ENCODE measurements around the gene ADNP. TPM values are rescaled to one million over a fixed set of nuclear protein-coding genes. Genes with fewer than 3 reads are reported as not detected.

The ADNP gene
- total RNA-seq, 1 donor from 2014 or later: 57.6 TPM

DNA sequence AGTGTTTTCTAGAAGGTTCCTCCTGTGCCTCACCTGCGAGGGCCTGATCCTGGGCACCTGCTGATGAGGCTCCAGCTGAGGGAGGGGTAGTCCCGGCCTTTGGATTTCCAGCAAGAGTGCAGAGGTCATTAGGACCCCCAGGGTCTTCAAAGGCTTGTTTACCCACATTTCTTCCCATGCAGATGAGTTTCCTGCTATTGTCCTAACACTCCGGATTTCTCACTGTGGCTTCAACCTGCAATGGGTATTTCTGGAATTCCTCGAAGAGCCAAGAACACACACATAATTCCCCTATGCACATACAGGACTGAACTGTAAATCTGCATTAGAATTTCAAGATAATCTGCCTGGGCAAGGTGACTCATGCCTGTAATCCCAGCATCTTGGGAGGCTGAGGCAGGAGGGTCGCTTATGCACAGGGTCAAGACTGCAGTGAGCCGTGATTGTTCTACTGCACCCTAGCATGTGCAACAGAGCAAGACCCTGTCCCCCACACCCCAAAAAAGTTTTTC lies 53.9 kb downstream of the ADNP start:
- DNase-seq (ENCODE audit: low spot score) (no peak), ATAC-seq (no peak)
- intact Hi-C loops (cut with DNase I): no loop called here

DNA sequence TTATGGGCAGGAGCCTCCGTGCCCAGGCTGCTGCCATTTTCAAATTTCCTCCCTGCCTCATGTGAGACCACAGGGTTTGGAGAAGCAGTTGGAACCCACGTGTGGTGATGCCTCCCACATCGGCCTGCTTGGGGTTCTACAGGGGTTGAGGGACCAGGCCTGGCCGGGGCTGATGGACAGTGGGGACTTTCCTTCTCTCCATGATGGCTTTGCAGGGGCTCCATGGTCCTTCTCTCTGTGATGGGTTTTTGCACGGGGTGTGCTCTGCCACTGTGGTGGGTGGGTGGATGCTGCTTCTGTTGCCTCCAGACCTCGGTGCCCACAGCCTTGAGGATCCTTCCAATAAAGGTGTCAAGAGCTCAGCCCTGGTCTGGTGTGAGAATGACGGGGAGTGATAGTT lies 54.4 kb downstream of the ADNP start:
- intact Hi-C loops (cut with DNase I): no loop called here
- DNase-seq (ENCODE audit: low spot score): peak; percentile 42
- no peak for ATAC-seq

DNA sequence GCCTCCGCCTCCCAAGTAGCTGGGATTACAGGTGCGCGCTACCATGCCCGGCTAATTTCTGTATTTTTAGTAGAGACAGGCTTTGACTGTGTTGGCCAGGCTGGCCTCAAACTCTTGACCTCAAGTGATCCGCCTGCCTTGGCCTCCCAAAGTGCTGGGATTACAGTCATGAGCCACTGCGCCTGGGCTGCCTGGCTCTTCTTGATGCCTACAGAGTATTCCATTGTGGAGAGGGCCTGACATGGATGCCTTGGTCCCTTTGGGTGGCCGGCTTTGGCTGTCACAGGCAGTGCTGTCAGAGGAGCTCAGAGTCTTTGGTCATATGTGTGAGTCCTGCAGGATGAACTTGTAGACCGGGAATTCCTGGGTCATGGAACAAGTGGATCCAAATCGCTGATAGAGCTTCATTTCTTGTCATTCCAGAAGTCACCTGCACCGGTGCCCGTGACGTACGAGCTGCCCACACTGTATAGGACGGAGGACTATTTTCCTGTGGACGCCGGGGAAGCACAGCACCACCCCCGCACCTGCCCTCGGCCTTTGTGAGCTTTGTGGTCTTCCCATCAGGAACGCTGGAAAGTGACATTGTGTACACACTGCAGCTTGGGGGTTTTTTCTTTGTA lies 55.1 kb downstream of the ADNP start:
- ATAC-seq: no peak
- DNase-seq (ENCODE audit: low spot score): peak; percentile 48
- intact Hi-C loops (cut with DNase I): no loop called here

DNA sequence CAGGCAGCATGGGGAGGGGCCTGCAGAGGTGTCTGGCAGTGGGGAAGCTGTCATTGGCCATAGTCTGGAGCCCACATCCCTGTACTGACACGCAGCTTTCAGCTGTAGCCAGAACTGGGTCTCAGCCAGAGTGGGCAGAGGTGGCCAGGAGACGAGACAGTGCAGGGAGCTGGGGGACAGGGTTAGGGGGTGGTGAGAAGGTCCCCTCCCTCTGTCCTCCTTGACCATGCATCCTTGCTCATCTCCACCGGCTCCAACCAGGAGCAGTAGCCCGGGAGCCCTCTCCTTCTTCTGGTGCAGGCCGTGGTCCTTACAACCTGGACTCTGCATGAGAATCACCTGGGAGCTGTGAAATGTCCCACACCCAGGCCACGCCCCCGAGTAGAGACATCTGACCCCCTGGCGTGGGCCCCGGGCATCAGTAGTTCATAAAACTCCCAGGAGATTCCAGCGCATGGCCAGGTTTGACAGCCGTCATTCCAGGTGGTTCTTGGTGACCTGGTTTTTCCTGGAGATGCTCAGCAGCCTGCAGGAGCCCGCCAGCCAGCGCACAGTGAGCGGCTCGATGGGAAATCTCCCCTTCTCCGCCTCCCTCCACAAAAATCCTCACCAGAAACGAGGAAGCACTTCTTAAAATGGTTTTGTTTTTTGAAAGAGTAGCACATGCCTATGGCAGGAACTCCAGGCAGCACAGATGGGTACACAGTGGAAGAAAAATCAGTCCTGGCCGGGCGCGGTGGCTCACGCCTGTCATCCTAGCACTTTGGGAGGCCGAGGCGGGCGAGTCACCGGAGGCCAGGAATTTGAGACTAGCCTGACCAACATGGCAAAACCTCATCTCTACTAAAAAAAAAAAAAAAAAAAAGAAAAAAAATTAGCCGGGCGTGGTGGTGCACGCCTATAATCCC lies 56.2 kb downstream of the ADNP start:
- intact Hi-C loops (cut with DNase I): no loop called here
- DNase-seq (ENCODE audit: low spot score) (no peak), ATAC-seq (no peak)

DNA sequence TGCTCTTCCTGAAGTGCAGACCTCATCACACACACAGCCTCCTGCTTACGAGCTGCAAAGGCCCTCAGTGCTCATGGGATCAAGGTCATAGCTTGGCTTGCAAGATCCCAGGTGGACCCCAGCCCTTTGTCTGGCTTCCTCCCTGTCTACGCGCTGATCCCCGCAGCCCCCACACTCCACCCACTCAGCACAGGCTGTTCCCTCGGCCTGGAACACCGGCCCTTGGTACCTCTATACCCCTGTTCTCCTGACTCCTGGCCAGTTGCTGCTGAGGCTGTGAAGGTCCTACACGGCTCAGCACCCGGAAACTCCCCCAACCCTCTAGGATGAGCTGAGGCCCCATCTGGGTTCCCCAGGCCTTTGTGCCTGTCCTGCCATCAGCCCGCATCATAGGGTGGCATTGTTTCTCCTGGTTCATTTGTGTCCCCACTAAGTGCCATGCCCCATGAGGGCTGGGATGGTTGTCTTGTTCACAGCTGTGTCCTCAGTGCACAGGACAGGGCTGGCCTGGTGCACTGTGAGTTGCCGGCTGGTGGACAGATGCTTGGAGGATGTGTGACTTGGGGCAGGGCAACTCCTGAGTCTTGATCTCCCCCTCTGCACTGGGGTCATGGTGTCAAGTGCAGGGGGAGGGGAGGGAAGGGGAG lies 57.0 kb downstream of the ADNP start:
- ATAC-seq (no peak), DNase-seq (ENCODE audit: low spot score) (no peak)
- intact Hi-C loops (cut with DNase I): no loop called here

DNA sequence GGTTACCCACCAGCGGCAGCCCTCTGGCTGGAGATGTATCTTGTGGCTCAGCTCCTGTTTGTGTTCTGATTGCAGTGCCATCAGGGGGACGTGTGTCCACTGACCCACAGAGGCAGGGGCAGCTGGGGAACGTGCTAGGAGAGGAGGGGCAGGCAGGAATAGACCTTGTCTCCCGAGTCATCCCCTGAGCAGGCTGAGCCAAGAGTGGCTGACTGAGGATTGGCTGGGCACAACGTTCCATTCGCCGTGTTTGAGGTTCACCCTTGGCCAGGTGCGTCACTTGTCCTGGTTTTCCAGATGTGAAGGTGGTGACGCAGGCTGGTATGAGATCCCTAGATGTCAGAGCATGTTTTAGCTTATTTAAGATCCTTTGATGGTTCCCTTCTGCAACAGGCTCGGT lies 57.7 kb downstream of the ADNP start:
- intact Hi-C loops (cut with DNase I): no loop called here
- DNase-seq (ENCODE audit: low spot score) (no peak), ATAC-seq (no peak)

DNA sequence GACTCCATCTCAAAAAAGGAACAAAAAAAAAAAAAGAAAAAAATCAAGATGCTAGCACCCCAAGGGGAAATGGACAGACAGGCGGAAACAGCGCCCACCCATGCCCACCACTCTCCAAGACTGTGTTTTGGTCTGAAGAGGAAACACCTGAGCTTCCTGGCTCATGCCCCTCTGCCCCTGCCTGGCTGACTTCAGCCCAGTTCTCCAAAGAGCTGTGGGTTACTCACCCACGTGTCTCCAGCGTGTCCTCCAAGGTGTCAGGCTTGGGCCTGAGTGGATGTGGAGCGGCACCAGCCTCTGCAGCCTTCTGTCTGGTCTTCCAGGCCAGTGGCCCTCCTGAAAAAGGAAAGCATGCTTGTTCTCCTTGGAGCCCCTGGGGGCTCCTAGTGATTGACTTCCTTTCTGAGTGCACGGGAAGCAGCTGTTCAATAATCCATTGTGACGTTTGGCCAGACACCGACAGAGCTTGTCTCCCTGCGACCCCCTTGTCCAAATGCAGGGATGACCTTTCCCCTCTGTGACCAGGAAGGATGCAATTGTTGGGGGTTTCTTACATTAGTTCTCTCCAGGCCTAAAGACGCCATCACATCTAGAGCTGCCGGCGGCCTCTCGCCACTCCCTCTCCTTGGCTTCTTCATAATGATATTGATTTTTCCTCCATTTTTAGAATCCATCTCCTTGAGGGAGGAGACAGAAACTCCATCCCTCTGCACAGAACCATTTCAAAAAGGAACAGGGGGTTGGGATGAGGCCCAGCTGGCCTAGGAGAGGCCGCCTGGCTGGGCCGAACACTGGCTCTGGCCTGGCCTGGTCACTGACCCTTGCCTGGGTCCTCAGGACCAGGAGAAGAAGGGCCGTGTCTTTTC lies 58.4 kb downstream of the ADNP start:
- DNase-seq (ENCODE audit: low spot score) (no peak), ATAC-seq (no peak)
- intact Hi-C loops (cut with DNase I): no loop called here

DNA sequence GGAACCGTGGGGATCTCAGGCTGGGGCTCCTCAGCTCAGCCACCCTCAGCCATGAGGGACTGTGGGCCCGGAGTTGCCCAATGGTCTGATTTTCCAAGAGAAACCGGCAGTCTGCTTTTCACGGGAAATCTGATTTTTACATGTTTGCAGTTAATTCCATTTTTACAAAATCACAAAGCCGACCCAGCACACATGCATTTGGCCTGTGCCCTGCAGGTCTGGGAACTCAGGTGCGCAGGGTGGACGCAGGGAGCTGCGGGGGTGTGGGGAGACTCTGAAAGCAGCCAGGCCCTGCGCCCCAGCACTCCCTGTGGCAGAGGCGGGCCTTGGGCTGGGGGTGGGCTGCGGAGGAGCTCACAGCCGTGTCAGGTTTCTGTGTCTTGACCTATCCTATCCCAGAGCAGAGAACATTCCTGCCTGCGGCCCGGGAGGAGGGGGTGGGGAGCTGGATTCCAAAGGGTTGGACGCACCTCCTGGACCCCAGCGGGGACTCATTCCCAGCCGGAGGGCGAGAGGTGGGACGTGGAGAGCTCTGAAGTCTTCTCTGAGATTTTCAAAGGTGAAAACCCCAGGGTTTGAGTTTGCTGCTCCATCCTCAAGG lies 60.6 kb downstream of the ADNP start:
- ATAC-seq: peak; percentile 42
- intact Hi-C loops (cut with DNase I): no loop called here

GRCh38 chr20:50868509-50869495 lies 62.4 kb downstream of the ADNP start:
- ATAC-seq (no peak), DNase-seq (ENCODE audit: low spot score) (no peak)
- intact Hi-C loops (cut with DNase I): no loop called here

More for the DNA sequence above, 60.6 kb downstream of the ADNP start:
- DNase-seq (ENCODE audit: low spot score): no peak

DNA sequence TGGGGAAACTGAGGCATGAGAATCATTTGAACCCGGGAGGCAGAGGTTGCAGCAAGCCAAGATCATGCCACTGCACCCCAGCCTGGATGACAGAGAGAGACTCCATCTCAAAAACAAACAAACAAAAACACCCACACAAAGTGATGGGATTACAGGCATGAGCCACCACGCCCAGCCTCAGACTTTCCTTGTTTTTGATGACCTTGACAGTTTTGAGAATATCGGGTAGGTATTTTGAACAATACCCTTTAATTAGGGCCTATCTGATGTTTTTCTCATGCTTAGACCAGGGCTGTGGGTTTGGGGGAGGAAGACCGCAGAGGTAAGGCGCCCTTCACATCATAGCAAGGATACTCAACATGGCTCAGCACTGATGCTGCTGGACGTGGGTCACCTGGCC lies 63.4 kb downstream of the ADNP start:
- intact Hi-C loops (cut with DNase I): no loop called here
- no peak for DNase-seq (ENCODE audit: low spot score)
- no peak for ATAC-seq

- ATAC-seq: peak; percentile 34
- DNase-seq (ENCODE audit: low spot score): no peak
- intact Hi-C loops (cut with DNase I): no loop called here
Observed at GRCh38 chr20:50866831-50867230, 64.4 kb downstream of the ADNP start.

DNA sequence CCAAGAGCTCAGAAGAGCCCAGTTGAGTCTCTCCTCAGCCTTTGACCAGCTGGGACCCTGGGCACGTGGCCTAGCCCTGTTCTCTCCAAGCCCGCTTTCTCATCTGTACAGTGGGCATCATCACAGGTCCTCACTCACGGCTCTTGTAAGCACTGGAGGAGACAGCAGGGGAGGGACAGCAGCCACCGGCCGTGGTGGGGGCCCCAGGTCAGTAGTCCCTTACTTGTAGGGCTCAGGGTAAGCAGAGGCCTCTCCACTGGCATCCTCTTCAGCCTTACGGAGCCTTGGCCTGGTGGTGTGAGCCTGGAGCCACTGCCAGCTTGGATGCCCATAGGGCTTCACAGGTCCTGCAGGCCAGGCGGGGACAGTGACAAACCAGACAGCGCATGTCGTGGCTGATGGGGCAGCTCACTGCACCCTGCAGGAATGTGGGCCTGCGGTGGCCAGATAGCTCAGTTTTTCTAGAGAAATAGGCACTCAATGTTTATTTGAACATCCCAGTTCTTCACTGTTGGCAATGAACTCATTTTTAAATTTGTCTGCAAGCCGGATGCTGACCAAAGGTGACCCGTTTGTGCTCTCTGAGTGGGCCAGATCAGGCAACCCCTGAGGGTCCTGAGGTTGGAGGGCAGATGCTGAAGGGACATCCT lies 65.1 kb downstream of the ADNP start:
- DNase-seq (ENCODE audit: low spot score): no peak
- ATAC-seq: no peak
- intact Hi-C loops (cut with DNase I): no loop called here

- intact Hi-C loops (cut with DNase I): no loop called here
- ATAC-seq (no peak), DNase-seq (ENCODE audit: low spot score) (no peak)
Observed at GRCh38 chr20:50865591-50865990, 65.6 kb downstream of the ADNP start.

DNA sequence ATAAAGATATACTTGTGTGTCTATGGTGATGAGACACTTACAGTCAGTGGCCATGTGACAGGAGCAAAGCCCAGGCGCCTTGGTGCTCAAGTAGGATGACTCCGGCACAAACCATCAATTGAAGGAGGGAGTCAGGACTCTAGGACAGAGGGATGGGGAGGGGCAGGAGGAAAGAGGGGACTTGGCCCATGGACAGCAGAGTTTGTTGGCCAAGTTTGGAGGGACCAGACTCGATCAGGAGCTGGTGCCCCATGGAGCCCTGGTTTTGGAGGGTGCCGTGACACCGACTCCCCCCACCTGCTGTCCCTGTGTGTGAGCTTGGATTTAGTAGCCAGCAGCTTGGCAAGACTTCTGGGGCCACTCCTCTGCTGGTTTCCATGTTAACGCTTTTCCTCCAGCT lies 66.1 kb downstream of the ADNP start:
- DNase-seq (ENCODE audit: low spot score) (no peak), ATAC-seq (no peak)
- intact Hi-C loops (cut with DNase I): no loop called here

GRCh38 chr20:50862546-50862945 lies 68.7 kb downstream of the ADNP start:
- no peak for DNase-seq (ENCODE audit: low spot score)
- ATAC-seq: no peak
- intact Hi-C loops (cut with DNase I): no loop called here

DNA sequence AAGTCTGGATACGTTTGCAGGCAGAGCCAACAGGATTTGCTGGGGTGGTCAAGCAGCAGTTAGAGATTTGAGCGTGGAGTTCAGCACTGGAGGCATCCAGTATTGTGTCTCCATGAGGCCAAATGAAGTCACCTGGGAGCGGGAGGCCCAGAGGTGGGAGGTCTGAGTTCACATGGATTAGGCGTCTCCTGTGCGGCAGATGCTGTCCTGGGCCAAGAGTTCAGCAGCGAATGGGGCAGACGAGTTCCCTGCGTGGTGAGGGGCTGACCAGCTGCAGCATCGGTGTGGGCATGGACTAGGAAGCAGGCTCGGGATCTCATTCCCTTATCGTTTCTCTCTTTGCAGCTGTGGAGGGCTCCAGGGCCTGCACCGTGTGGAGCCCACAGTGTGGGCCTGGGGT lies 70.2 kb downstream of the ADNP start:
- ATAC-seq (no peak), DNase-seq (ENCODE audit: low spot score) (no peak)
- intact Hi-C loops (cut with DNase I): no loop called here

- DNase-seq (ENCODE audit: low spot score): no peak
- intact Hi-C loops (cut with DNase I): no loop called here
- ATAC-seq: no peak
Observed at GRCh38 chr20:50859161-50859560, 72.1 kb downstream of the ADNP start.
